NCI-H1105 (cell line): ENCODE measurements around the gene DMBT1.

Source experiments
- DNase-seq: peaks from one replicate; lab custom pipeline; 2025; lab: John Stamatoyannopoulos, UW

The DMBT1 gene

GRCh38 chr10:122548407-122549085 is 12.0 kb upstream of the DMBT1 start:
- no peak for DNase-seq

GRCh38 chr10:122549636-122550035 is 10.9 kb upstream of the DMBT1 start:
- no peak for DNase-seq

- no peak for DNase-seq
Observed at GRCh38 chr10:122550427-122550826, 10.1 kb upstream of the DMBT1 start.

GRCh38 chr10:122550983-122551382 is 9.6 kb upstream of the DMBT1 start:
- DNase-seq: no peak

- no peak for DNase-seq
Observed at GRCh38 chr10:122551450-122551849, 9.1 kb upstream of the DMBT1 start.

- DNase-seq: no peak
Observed at GRCh38 chr10:122553341-122553740, 7.2 kb upstream of the DMBT1 start.

- DNase-seq: no peak
Observed at GRCh38 chr10:122554131-122555036, 6.2 kb upstream of the DMBT1 start.

- no peak for DNase-seq
Observed at GRCh38 chr10:122555442-122555841, 5.1 kb upstream of the DMBT1 start.

- no peak for DNase-seq
Observed at GRCh38 chr10:122557516-122557915, 3.0 kb upstream of the DMBT1 start.

GRCh38 chr10:122558452-122558851 is 2.1 kb upstream of the DMBT1 start:
- DNase-seq: no peak

- no peak for DNase-seq
Observed at GRCh38 chr10:122559228-122559627, 1.3 kb upstream of the DMBT1 start.

GRCh38 chr10:122561212-122561611 is 658 bp downstream of the DMBT1 start:
- DNase-seq: no peak

GRCh38 chr10:122561792-122562191 is 1.2 kb downstream of the DMBT1 start:
- DNase-seq: no peak

GRCh38 chr10:122564980-122565379 is 4.4 kb downstream of the DMBT1 start:
- no peak for DNase-seq

GRCh38 chr10:122565766-122566206 is 5.2 kb downstream of the DMBT1 start:
- DNase-seq: peak; percentile 9

GRCh38 chr10:122566632-122567031 is 6.1 kb downstream of the DMBT1 start:
- no peak for DNase-seq

- no peak for DNase-seq
Observed at GRCh38 chr10:122567056-122567660, 6.6 kb downstream of the DMBT1 start.

GRCh38 chr10:122568551-122568950 is 8.0 kb downstream of the DMBT1 start:
- DNase-seq: no peak

GRCh38 chr10:122570920-122571319 is 10.4 kb downstream of the DMBT1 start:
- DNase-seq: no peak

- no peak for DNase-seq
Observed at GRCh38 chr10:122571892-122572291, 11.3 kb downstream of the DMBT1 start.

- no peak for DNase-seq
Observed at GRCh38 chr10:122575776-122576175, 15.2 kb downstream of the DMBT1 start.

- no peak for DNase-seq
Observed at GRCh38 chr10:122576291-122576690, 15.7 kb downstream of the DMBT1 start.
